ENCODE data around the gene ABCB8.

Gene ABCB8

DNA sequence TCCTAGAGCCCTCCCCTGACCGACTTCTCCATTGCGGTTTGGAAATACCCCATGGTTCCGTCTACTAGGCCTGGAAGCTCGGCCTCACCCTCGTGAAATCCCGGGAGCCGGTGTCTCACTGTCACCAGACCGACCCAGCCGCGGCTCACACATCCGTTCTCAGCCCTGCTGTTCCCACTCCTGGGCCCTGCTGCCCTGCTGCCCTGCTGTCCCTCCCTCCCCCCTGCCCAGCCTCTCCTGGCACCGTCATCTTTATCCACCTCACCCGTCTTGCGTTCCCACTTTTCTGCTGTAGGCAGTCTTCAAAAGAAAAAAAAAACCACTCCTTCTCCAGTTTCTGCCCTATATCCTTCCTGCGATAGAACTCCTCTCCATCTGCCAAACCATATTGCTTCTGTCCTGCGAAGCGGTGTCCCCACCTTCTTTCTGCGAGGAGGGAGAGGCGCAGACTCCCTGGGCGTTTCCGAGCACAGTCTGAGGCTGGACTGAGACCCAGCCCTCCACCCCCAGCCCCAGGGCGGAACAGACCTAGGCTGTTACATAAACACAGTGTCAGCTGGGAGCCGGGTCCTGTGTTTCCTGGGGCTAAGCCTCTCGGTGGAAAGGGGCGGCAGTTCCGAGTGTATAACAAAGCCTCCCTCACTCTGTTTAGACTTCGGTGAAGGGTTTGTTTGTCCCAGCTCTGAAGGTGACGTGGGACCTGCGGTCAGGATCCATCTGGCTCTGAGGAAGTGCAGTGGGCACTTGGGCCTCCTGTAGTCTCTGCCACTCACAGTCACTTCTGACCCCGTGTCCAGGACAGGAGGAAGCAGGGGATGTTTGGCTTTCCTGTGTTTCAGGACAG is 60.8 kb downstream of the ABCB8 start:
- peak; percentile 77 for DNase-seq

DNA sequence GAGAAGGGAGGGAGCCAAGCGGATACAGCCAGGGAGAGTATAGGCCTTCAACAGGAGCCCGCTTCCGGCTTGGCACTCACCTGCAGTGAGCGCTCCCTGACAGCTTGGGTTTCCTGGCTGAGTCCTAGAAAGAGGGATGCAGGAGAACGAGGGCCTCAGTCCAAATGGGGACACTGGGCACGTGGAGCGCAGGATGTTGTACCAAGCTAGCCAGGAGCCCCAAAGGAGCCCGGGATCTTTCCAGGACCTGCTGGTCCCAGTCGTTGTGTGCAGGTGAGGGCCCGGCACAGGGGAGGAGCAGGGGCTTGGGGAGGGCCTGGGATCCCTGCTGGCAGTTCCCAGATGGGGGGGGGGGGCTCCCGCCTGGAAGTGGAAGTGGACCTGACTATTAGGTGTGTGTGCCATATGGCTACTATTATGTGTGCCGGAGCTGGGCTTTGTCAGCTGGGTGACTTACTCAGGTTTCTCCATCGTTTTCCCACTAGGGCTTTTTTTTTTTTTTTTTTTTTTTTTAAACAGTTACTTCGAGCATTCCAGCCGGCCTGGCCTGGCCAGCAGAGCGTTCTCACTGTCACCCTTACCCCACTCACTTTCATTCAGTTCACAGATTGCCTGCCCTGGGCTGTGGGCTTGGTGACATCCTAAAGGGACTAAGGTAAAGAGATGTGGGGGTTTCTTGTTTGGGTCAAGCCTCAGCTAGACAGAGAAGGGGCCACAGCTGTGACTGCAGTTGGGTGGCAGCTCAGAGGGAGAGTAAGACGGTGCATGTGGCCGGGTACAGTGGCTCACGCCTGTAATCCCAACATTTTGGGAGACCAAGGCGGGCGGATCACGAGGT is 61.9 kb downstream of the ABCB8 start:
- no peak for DNase-seq

DNA sequence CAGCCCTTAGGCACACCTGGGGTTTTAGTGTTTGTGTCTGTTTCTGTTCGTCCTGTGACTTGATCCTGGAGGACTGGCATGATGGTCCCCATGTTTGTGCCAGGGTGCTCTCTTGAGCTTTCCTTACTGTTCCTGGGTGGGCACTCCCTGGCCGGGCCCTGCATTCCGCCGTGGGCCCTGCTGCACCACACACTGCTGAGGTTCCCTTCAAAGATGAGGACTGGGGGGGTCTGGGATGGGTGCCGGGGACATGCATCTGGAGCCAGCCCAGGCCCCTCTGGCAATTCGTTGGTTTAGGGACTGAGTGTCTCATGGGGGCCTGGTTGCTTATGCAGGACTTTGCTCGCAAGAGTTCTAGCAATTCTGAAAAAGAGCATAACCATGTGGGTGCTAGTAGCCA is 62.8 kb downstream of the ABCB8 start:
- no peak for DNase-seq

DNA sequence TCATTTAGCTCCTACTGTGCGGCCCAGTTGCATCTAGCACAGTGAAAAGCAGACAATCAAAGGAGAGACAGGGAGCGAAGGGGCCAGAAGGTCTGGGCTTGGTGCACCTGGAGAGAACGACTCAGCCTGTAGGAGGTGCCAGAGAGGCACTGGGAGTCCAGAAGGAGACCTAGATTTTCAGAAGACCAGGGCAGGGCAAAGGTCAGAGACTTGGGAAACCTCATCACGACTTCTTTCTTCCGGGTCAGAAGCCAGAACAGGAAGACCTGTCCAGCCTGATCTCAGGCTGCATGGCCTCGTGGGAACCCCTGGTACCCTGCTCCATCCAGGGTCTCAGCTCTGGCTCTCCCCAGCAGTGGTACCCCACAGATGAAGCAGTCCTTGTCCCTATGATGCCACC is 63.2 kb downstream of the ABCB8 start:
- peak; percentile 56 for DNase-seq

DNA sequence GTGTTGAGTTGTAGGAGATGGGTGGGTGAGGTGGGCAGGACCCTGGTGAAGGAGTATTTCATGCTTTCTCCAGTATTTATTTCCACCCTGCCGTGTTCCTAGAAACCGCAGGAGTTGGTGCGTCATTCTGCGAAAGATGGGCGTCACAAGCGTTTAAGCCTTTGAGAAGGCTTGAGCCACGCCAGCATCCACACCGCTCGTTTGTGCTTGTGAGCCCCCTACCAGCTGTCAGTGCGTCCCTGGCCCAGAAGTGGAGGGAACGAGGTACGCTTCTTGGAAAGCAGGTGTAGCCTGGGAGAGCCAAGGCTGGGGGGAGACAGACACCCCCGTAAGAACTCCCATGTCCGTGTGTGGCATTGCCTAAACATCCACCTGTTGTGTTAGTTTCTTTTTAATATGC is 63.7 kb downstream of the ABCB8 start:
- no peak for DNase-seq

DNA sequence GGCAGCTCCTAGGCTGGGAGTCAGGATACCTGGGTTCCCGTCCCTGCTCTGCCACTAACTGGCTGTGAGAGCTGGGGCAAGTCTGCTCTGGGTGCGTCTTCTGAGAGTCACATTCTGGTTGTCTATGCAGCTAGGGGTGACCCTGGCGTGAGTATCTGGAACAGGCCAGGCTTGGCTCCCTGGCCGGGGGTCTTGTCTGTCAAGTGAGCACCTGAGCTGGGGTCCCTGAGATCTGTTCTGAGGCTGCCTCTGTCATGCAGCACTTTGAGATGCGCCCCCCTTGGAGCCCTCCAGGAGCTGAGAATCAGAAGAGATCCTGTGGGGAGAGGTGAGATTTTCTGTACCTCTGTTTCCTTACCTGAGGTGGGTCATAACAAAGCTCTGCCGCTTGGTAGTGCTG is 65.5 kb downstream of the ABCB8 start:
- DNase-seq = no peak

DNA sequence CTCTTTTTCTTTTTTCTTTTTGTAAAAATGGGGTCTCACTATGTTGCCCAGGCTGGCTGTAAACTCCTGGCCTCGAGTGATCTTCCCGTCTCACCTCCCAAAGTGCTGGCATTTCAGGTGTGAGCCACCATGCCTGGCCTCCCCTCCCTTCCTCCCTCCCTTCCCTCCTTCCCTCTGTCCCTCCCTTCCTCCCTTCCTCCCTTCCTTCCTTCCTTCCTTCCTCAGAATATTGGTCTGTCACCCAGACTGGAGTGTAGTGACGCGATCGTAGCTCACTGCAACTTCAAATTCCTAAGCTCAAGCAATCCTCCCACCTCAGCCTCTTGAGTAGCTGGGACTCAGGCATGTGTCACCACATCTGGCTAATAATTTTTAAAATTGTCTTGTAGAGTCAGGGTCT is 66.4 kb downstream of the ABCB8 start:
- DNase-seq = no peak

DNA sequence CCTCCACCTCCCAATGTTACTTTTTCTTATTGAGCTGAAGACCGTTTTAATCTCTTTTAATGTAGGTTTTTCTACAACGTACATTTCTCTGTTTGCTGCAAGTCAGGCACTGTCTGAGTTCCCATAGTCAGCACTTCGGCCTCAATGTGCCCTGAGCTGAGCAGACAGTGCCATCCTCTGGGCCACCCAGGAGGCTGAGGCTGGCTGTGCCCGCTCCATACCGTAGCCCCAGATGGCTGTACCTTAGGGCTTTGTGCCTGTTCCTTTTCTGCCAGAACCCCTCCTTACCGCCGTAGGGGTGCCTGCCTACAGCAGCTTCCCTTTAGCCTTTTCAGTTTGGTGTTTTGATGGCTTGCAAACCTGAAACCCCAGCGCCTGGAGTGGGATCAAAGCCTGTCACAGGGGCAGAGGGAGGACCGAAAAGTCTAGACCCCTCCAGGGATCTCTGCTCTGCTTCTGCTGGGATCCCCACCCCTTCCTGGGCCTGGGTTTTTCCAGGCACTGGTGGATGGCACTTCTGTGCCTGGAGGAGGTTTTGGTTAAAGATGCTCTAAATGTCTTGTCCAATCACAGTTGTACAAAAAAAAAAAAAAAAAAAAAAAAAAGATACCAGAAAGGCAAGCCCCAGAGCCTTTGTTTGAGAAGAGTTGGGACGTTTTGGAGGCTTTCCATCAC is 67.0 kb downstream of the ABCB8 start:
- DNase-seq = no peak

DNA sequence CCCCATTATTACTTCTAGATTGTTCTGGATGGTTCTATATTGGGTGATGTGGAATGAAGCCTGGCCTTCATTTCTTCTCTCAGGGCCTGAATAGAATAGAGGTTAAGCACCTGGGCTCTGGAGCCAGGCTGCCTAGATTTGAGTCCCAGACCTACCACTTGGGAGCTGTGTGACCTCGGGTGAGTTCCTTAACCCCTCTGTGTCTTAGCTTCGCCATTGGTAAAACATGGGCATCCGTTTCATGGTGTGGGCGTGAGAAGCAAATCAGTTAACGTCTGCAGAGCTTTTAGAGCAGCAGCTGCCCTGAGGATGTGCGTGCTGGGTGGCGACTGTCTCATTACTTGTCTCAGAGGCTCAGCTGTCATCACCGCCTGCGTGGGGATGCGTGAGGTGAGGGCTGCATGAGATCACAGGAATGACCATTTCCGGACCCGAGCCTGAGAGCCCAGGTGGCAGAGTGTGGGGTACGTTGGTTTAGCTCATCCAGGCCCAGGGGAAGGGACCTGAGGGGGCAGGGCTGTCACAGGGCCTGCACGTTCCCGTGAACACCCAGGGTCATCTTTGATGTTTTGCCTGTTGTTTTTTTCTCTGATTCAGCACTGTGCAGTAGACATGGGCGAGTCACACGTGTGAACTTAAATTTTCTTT is 67.7 kb downstream of the ABCB8 start:
- DNase-seq = no peak

Measured in hematopoietic multipotent progenitor cell treated with erythropoietin and hydrocortisone succinate and interleukin-3 and kit ligand, for 4 days (in vitro differentiated cells).